Lung (tissue), 12 donors: ENCODE data around the gene POC1A. TPM values are rescaled to one million over a fixed set of nuclear protein-coding genes. Genes with fewer than 3 reads are reported as not detected.

ENCODE experiments used
- ATAC-seq: fragments of 200-7000 bp; cut with Tn5 transposase; one replicate; pipeline ENCODE4 v1.9.1; 2020; ENCODE audit warnings: moderate number of reproducible peaks; ENCODE audit not compliant: insufficient read depth, low FRiP score
- DNase-seq, 3 donors: peaks; one replicate each; pipeline ENCODE4 v3.0.0-alpha.2; 2013 to 2017
- H3K27ac ChIP-seq, 2 donors: one replicate each; pipeline ENCODE4 v1.5.1; 2013; ENCODE audit warnings: mild to moderate bottlenecking in 2 of 2, moderate library complexity in 2 of 2, control low read depth in 1 of 2, inconsistent platforms in 1 of 2, low read depth in 1 of 2, low read length in 1 of 2
- H3K27me3 ChIP-seq, 3 donors: one replicate each; pipeline ENCODE4 v1.5.1; 2013; ENCODE audit warnings: low read length in 2 of 3; ENCODE audit not compliant: control insufficient read depth in 3 of 3, insufficient read depth in 3 of 3
- H3K36me3 ChIP-seq, 4 donors: one replicate each; pipeline ENCODE4 v1.5.1; 2013; ENCODE audit warnings: low read length in 4 of 4, mild to moderate bottlenecking in 1 of 4, moderate library complexity in 1 of 4; ENCODE audit not compliant: control insufficient read depth in 4 of 4, insufficient read depth in 4 of 4
- H3K4me1 ChIP-seq, 5 donors: one replicate each; pipeline ENCODE4 v1.5.1; 2013; ENCODE audit warnings: low read length in 5 of 5, mild to moderate bottlenecking in 2 of 5, moderate library complexity in 1 of 5; ENCODE audit not compliant: control insufficient read depth in 5 of 5, insufficient read depth in 5 of 5
- H3K4me3 ChIP-seq: one replicate; pipeline ENCODE4 v1.5.1; 2013; ENCODE audit warnings: mild to moderate bottlenecking, control low read depth, moderate library complexity
- H3K9ac ChIP-seq, 2 donors: one replicate each; pipeline ENCODE4 v1.5.1; 2013; ENCODE audit warnings: low read length in 2 of 2, control low read depth in 1 of 2; ENCODE audit not compliant: insufficient read depth in 1 of 2
- H3K9me3 ChIP-seq, 4 donors: one replicate each; pipeline ENCODE4 v1.5.1; 2013; ENCODE audit warnings: low read length in 3 of 4, mild to moderate bottlenecking in 1 of 4, moderate library complexity in 1 of 4; ENCODE audit not compliant: control insufficient read depth in 4 of 4, insufficient read depth in 3 of 4
- CTCF ChIP-seq: IDR thresholded peaks from 2 replicates; pipeline ENCODE4 v1.5.1; 2012; ENCODE audit warnings: mild to moderate bottlenecking; ENCODE audit errors: control extremely low read depth, extremely low read depth
- WGBS, 2 donors: extraction: QIAGEN DNeasy Blood & Tissue Kit; methylation state at CpG; one replicate each; pipeline ENCODE4 v1.1.7; 2013; 5-methylcytosine and 5-hydroxymethylcytosine counted together
- polyA plus RNA-seq, 2 donors: library from polyadenylated mRNA; stranded (reverse); fragments of 200-250 nt; gene quantifications; one replicate each; pipeline ENCODE4 v1.2.1, GENCODE V29; 2013
- total RNA-seq, 2 donors: library from RNA; depleted of rRNA in 1 of 2; stranded (reverse); fragments of >200 nt in 1 of 2; gene quantifications; one replicate each; pipeline ENCODE4 v1.2.1, GENCODE V29; 2014 to 2021
- donor health status: control.
- donor health status: control.
- donor health status: Bipolar disorder and iron deficiency.
- donor health status: healthy.
- donor health status: DM: yes; HTN: yes; CAD: no.

Gene POC1A
- total and polyA plus RNA-seq, 4 donors, result 2.3 to 5.4 (median 4.0) TPM

- peaks cover 0 to 10% (median 0%) of the 10 kb centered on the region in 5 donors for H3K4me1 ChIP-seq
- no peak for TF ChIP-seq CTCF
- H3K9me3 ChIP-seq, result no peaks in the 10 kb centered on the region
- DNase-seq (no peak), ATAC-seq (no peak)
- H3K27me3 ChIP-seq, result no peaks in the 10 kb centered on the region
- 95 to 99% methylated on average over 5 of the region's 5 CpGs for WGBS, 2 donors
- no peak overlapping the region for H3K9ac ChIP-seq
- peaks cover 0 to 8% (median 2%) of the 10 kb centered on the region in 4 donors for H3K36me3 ChIP-seq
- no peak overlapping the region for H3K4me3 ChIP-seq
- no peak overlapping the region for H3K27ac ChIP-seq
These were observed 13.5 kb downstream of the POC1A start for GRCh38 chr3:52140769-52141168.

- H3K36me3 ChIP-seq, result peaks cover 0 to 3% (median under 1%) of the 10 kb centered on the region in 4 donors
- 89 to 96% methylated on average over 9 of the region's 9 CpGs for WGBS, 2 donors
- no peaks in the 10 kb centered on the region for H3K27me3 ChIP-seq
- no peak for TF ChIP-seq CTCF
- no peaks in the 10 kb centered on the region for H3K9me3 ChIP-seq
- ATAC-seq (no peak), DNase-seq (no peak)
- peaks cover 0 to 10% (median 0%) of the 10 kb centered on the region in 5 donors for H3K4me1 ChIP-seq
- H3K9ac ChIP-seq, result no peak overlapping the region
- H3K4me3 ChIP-seq, result no peak overlapping the region
- peak overlapping the region in 1 of 2 donors; percentile 54 for H3K27ac ChIP-seq
These were observed 14.2 kb downstream of the POC1A start for GRCh38 chr3:52140000-52140399.

GRCh38 chr3:52137311-52137710, 16.9 kb downstream of the POC1A start:
- WGBS, 2 donors, result 85 to 86% methylated on average over 7 of the region's 7 CpGs
- TF ChIP-seq CTCF, result no peak
- Histone ChIP-seq H3K27ac (peak overlapping the region in 1 of 2 donors; percentile 90), H3K4me1 (peaks cover 0 to 9% (median 0%) of the 10 kb centered on the region in 5 donors), H3K9me3 (no peaks in the 10 kb centered on the region), H3K9ac (no peak overlapping the region), H3K27me3 (no peaks in the 10 kb centered on the region), H3K36me3 (peaks cover 0 to 2% (median 0%) of the 10 kb centered on the region in 4 donors), H3K4me3 (no peak overlapping the region)
- ATAC-seq (no peak), DNase-seq (no peak)

GRCh38 chr3:52136513-52136912, 17.7 kb downstream of the POC1A start:
- 45 to 72% methylated on average over 9 of the region's 9 CpGs for WGBS, 2 donors
- peaks cover 0 to 2% (median 0%) of the 10 kb centered on the region in 4 donors for H3K36me3 ChIP-seq

More at GRCh38 chr3:52136513-52136912, 17.7 kb downstream of the POC1A start:
- no peak overlapping the region for H3K4me3 ChIP-seq
- peaks cover 0 to 9% (median 0%) of the 10 kb centered on the region in 5 donors for H3K4me1 ChIP-seq
- no peaks in the 10 kb centered on the region for H3K27me3 ChIP-seq
- no peak overlapping the region for H3K9ac ChIP-seq
- ATAC-seq (peak; percentile 49), DNase-seq (peak in 1 of 3 donors; percentile 37)
- H3K9me3 ChIP-seq, result no peaks in the 10 kb centered on the region
- no peak for TF ChIP-seq CTCF
- peak overlapping the region in 1 of 2 donors; percentile 90 for H3K27ac ChIP-seq
